ENCODE data around the gene MGA. TPM values are rescaled to one million over a fixed set of nuclear protein-coding genes. Genes with fewer than 3 reads are reported as not detected.

The MGA gene
- total RNA-seq, 4 donors from 2014 or later: 29.7 to 53.8 (median 31.7) TPM

GRCh38 chr15:41648097-41648496 lies 12.1 kb upstream of the MGA start:
- no peaks in the 10 kb centered on the region for H3K36me3 ChIP-seq
- no peaks in the 10 kb centered on the region for H3K9me3 ChIP-seq
- TF ChIP-seq CTCF (IDR thresholded peaks at IDR 0.05) (no peak), EP300 (IDR thresholded peaks at IDR 0.05) (no peak), POLR2A (IDR thresholded peaks at IDR 0.05) (no peak)
- no peak overlapping the region for H3K27ac ChIP-seq
- no peaks in the 10 kb centered on the region for H3K27me3 ChIP-seq
- H3K4me3 ChIP-seq: no peak overlapping the region
- H3K4me1 ChIP-seq: no peaks in the 10 kb centered on the region
- 80 to 90% methylated on average over 1 of the region's 1 CpG for WGBS, 2 donors
- no peak for DNase-seq (ENCODE audit: low spot score in 2 of 2)

GRCh38 chr15:41648770-41649169 lies 11.4 kb upstream of the MGA start:
- 95 to 100% methylated on average over 1 of the region's 1 CpG for WGBS, 2 donors

GRCh38 chr15:41650806-41651205 lies 9.4 kb upstream of the MGA start:
- no peaks in the 10 kb centered on the region for H3K27me3 ChIP-seq
- no peaks in the 10 kb centered on the region for H3K4me1 ChIP-seq
- no peak overlapping the region for H3K4me3 ChIP-seq
- TF ChIP-seq EP300 (IDR thresholded peaks at IDR 0.05): no peak
- no peak for TF ChIP-seq CTCF (IDR thresholded peaks at IDR 0.05)
- no peak for TF ChIP-seq POLR2A (IDR thresholded peaks at IDR 0.05)
- H3K27ac ChIP-seq: no peak overlapping the region
- H3K36me3 ChIP-seq: no peaks in the 10 kb centered on the region
- 92 to 100% methylated on average over 1 of the region's 1 CpG for WGBS, 2 donors
- no peak for DNase-seq (ENCODE audit: low spot score in 2 of 2)
- H3K9me3 ChIP-seq: no peaks in the 10 kb centered on the region

More at GRCh38 chr15:41648770-41649169, 11.4 kb upstream of the MGA start:
- no peaks in the 10 kb centered on the region for H3K9me3 ChIP-seq
- no peaks in the 10 kb centered on the region for H3K36me3 ChIP-seq
- no peaks in the 10 kb centered on the region for H3K4me1 ChIP-seq
- no peak overlapping the region for H3K4me3 ChIP-seq
- H3K27me3 ChIP-seq: no peaks in the 10 kb centered on the region
- no peak for TF ChIP-seq CTCF (IDR thresholded peaks at IDR 0.05)
- TF ChIP-seq EP300 (IDR thresholded peaks at IDR 0.05): no peak
- no peak for TF ChIP-seq POLR2A (IDR thresholded peaks at IDR 0.05)
- DNase-seq (ENCODE audit: low spot score in 2 of 2): no peak
- H3K27ac ChIP-seq: no peak overlapping the region

- no peak overlapping the region for H3K27ac ChIP-seq
- H3K27me3 ChIP-seq: no peaks in the 10 kb centered on the region
- WGBS, 2 donors: 74 to 88% methylated on average over 1 of the region's 1 CpG
- TF ChIP-seq CTCF (IDR thresholded peaks at IDR 0.05): no peak
- TF ChIP-seq POLR2A (IDR thresholded peaks at IDR 0.05): no peak
- TF ChIP-seq EP300 (IDR thresholded peaks at IDR 0.05): no peak
- no peak overlapping the region for H3K4me3 ChIP-seq
- DNase-seq (ENCODE audit: low spot score in 2 of 2): no peak
- H3K36me3 ChIP-seq: no peaks in the 10 kb centered on the region
- H3K4me1 ChIP-seq: no peaks in the 10 kb centered on the region
- H3K9me3 ChIP-seq: no peaks in the 10 kb centered on the region
These were observed 8.8 kb upstream of the MGA start for GRCh38 chr15:41651373-41651772.

- H3K36me3 ChIP-seq: no peaks in the 10 kb centered on the region
- H3K4me1 ChIP-seq: no peaks in the 10 kb centered on the region
- DNase-seq (ENCODE audit: low spot score in 2 of 2): no peak
- no peak overlapping the region for H3K27ac ChIP-seq
- no peaks in the 10 kb centered on the region for H3K27me3 ChIP-seq
- no peaks in the 10 kb centered on the region for H3K9me3 ChIP-seq
- TF ChIP-seq EP300 (IDR thresholded peaks at IDR 0.05) (no peak), POLR2A (IDR thresholded peaks at IDR 0.05) (no peak), CTCF (IDR thresholded peaks at IDR 0.05) (no peak)
- 64 to 67% methylated on average over 3 of the region's 3 CpGs for WGBS, 2 donors
- H3K4me3 ChIP-seq: no peak overlapping the region
These were observed 6.4 kb upstream of the MGA start for GRCh38 chr15:41653760-41654159.

All from tibial nerve (tissue), 4 donors.